ENCODE data around the gene CORO2A. TPM values are rescaled to one million over a fixed set of nuclear protein-coding genes. Genes with fewer than 3 reads are reported as not detected.
A peak's percentile ranks its signal among the peaks of the same experiment; 100 is the strongest.

CORO2A gene
- total RNA-seq, 6 donors from 2014 or later = 10.5 to 22.8 (median 17.9) TPM

- H3K4me1 ChIP-seq = peaks cover 6 to 53% (median 40%) of the 10 kb centered on the region in 4 donors
- ATAC-seq (ENCODE audit: low FRiP score in 2 of 2) (peak; percentile 71 to 90), DNase-seq (peak; percentile 30 to 98)
- no peaks in the 10 kb centered on the region for H3K36me3 ChIP-seq
- no peaks in the 10 kb centered on the region for H3K27me3 ChIP-seq
- H3K4me3 ChIP-seq = no peak overlapping the region
- no peaks in the 10 kb centered on the region for H3K9me3 ChIP-seq
- H3K27ac ChIP-seq = peak overlapping the region; percentile 77 to 84 (median 84)
- peak in 1 of 4 donors; percentile 55 for TF ChIP-seq POLR2A (IDR thresholded peaks at IDR 0.05)
- TF ChIP-seq POLR2AphosphoS5 (IDR thresholded peaks at IDR 0.05) = peak; percentile 55 to 69
- TF ChIP-seq EP300 (IDR thresholded peaks at IDR 0.05) = peak in 1 of 4 donors; percentile 52
- TF ChIP-seq CTCF (IDR thresholded peaks at IDR 0.05) = no peak
- 47 to 62% methylated on average over 5 to 7 of the region's 7 CpGs for WGBS, 2 donors
These were observed 46.1 kb downstream of the CORO2A start for GRCh38 chr9:98146101-98146991.

GRCh38 chr9:98144631-98145030 lies 47.8 kb downstream of the CORO2A start:
- no peak for DNase-seq
- H3K36me3 ChIP-seq = no peaks in the 10 kb centered on the region
- WGBS, 2 donors = 64 to 89% methylated on average over 3 of the region's 3 CpGs
- no peaks in the 10 kb centered on the region for H3K27me3 ChIP-seq
- no peak for ATAC-seq (ENCODE audit: low FRiP score in 2 of 2)
- H3K4me3 ChIP-seq = no peak overlapping the region
- no peak for TF ChIP-seq EP300 (IDR thresholded peaks at IDR 0.05)
- TF ChIP-seq POLR2AphosphoS5 (IDR thresholded peaks at IDR 0.05) = no peak
- no peak for TF ChIP-seq POLR2A (IDR thresholded peaks at IDR 0.05)
- TF ChIP-seq CTCF (IDR thresholded peaks at IDR 0.05) = no peak
- peaks cover 6 to 42% (median 33%) of the 10 kb centered on the region in 4 donors for H3K4me1 ChIP-seq
- H3K27ac ChIP-seq = peak overlapping the region in 2 of 4 donors; percentile 77 to 84
- no peaks in the 10 kb centered on the region for H3K9me3 ChIP-seq

- TF ChIP-seq POLR2AphosphoS5 (IDR thresholded peaks at IDR 0.05) = no peak
- TF ChIP-seq EP300 (IDR thresholded peaks at IDR 0.05) = no peak
- TF ChIP-seq CTCF (IDR thresholded peaks at IDR 0.05) = no peak
- TF ChIP-seq POLR2A (IDR thresholded peaks at IDR 0.05) = no peak
- peaks cover 6 to 40% (median 32%) of the 10 kb centered on the region in 4 donors for H3K4me1 ChIP-seq
- 92 to 94% methylated on average over 4 of the region's 4 CpGs for WGBS, 2 donors
- DNase-seq = no peak
- H3K27me3 ChIP-seq = no peaks in the 10 kb centered on the region
- H3K36me3 ChIP-seq = no peaks in the 10 kb centered on the region
- no peaks in the 10 kb centered on the region for H3K9me3 ChIP-seq
- H3K4me3 ChIP-seq = no peak overlapping the region
- ATAC-seq (ENCODE audit: low FRiP score in 2 of 2) = no peak
- H3K27ac ChIP-seq = no peak overlapping the region
These were observed 48.4 kb downstream of the CORO2A start for GRCh38 chr9:98144076-98144475.

GRCh38 chr9:98142925-98143481 lies 49.4 kb downstream of the CORO2A start:
- Histone ChIP-seq H3K27me3 (no peaks in the 10 kb centered on the region), H3K27ac (peak overlapping the region; percentile 31 to 83 (median 68)), H3K36me3 (no peaks in the 10 kb centered on the region), H3K4me1 (peaks cover 9 to 41% (median 35%) of the 10 kb centered on the region in 4 donors), H3K9me3 (no peaks in the 10 kb centered on the region), H3K4me3 (no peak overlapping the region)
- no peak for TF ChIP-seq EP300 (IDR thresholded peaks at IDR 0.05)
- no peak for TF ChIP-seq POLR2A (IDR thresholded peaks at IDR 0.05)
- no peak for TF ChIP-seq POLR2AphosphoS5 (IDR thresholded peaks at IDR 0.05)
- no peak for TF ChIP-seq CTCF (IDR thresholded peaks at IDR 0.05)
- DNase-seq (no peak), ATAC-seq (ENCODE audit: low FRiP score in 2 of 2) (no peak)
- WGBS, 2 donors = 83 to 91% methylated on average over 7 to 8 of the region's 8 CpGs
